Activated B cell treated with CpG ODN at 0.5 μM for 24 hours (primary cell): Measurements from ENCODE around the gene CHIT1. TPM values are rescaled to one million over a fixed set of nuclear protein-coding genes. Genes with fewer than 3 reads are reported as not detected.

ENCODE experiments used
- ATAC-seq: fragments of 200-7000 bp; cut with Tn5 transposase; one replicate; pipeline ENCODE4 v1.10.0; 2021; ENCODE audit warnings: low read depth, mild to moderate bottlenecking, moderate library complexity
- CTCF ChIA-PET: fragments of 350-600 bp; sonication (Branson Sonifier 250); formaldehyde crosslinking; loops from one replicate; lab custom pipeline; 2021; ENCODE audit warnings: antibody characterized with exemption; lab: Charles Lee
- POLR2A ChIA-PET: fragments of 350-600 bp; sonication (Branson Sonifier 250); formaldehyde crosslinking; loops from one replicate; lab custom pipeline; 2021; ENCODE audit warnings: antibody characterized with exemption; lab: Charles Lee
- DNase-seq: peaks from one replicate; pipeline ENCODE4 v3.0.0; 2022
- H3K27ac Mint-ChIP-seq: one replicate; pipeline ENCODE4 v1.8.0; 2020; ENCODE audit warnings: mixed read lengths
- H3K27me3 Mint-ChIP-seq: one replicate; pipeline ENCODE4 v1.8.0; 2021; ENCODE audit warnings: mixed read lengths
- H3K36me3 Mint-ChIP-seq: one replicate; pipeline ENCODE4 v1.8.0; 2021; ENCODE audit warnings: low read depth, mixed read lengths
- H3K4me1 Mint-ChIP-seq: one replicate; pipeline ENCODE4 v1.8.0; 2021; ENCODE audit warnings: mixed read lengths
- H3K4me3 Mint-ChIP-seq: one replicate; pipeline ENCODE4 v1.8.0; 2020; ENCODE audit warnings: mild to moderate bottlenecking, mixed read lengths
- H3K9me3 Mint-ChIP-seq: one replicate; pipeline ENCODE4 v1.8.0; 2020; ENCODE audit warnings: mixed read lengths
- CTCF ChIP-seq: fragments of 200-600 bp; IDR thresholded peaks from one replicate; pipeline ENCODE4 v1.8.0; 2022; ENCODE audit warnings: antibody characterized with exemption, mild to moderate bottlenecking
- intact Hi-C: fragments of 100-400 bp; cut with micrococcal nuclease; formaldehyde crosslinking; loops from one replicate; pipeline ENCODE4 v1.15.1; 2024
- total RNA-seq: library from RNA; stranded (reverse); gene quantifications from 2 replicates; pipeline ENCODE4 v1.2.3, GENCODE V29; 2022

The CHIT1 gene
- total RNA-seq, 1 donor from 2014 or later = 6.6 TPM

GRCh38 chr1:203185585-203185984 is 43.9 kb downstream of the CHIT1 start:
- Mint-ChIP-seq H3K27ac (no peak overlapping the region), H3K9me3 (no peaks in the 10 kb centered on the region), H3K27me3 (peaks cover 7% of the 10 kb centered on the region), H3K4me1 (no peaks in the 10 kb centered on the region), H3K36me3 (no peaks in the 10 kb centered on the region), H3K4me3 (no peak overlapping the region)
- DNase-seq (no peak), ATAC-seq (no peak)
- TF ChIP-seq CTCF = no peak
- ChIA-PET CTCF (interaction anchor here (0.6 kb wide), 1 partner anchor 877 kb away, joined by 3 read pairs; no protein-coding TSS in a partner anchor), POLR2A (no interaction called here)
- intact Hi-C loops = no loop called here

DNA sequence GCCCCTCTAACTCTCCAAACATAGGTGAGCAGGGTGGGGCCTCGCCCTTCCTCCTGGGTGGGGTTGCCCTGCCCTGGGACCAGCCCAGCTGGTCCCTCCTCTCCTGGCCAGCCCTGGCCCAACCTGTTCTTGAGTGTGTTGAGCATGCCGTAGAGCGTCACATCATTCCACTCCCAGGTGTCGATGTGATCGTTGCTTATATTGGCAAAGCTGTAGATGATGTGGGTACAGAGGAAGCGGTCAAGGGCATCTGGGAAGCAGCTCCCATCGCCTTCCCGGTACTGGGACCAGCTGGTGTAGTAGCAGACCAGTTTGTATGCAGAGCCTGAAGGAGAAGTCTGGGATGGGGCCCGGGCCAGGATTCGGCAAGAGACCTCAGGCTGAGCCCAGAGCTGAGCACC is 44.4 kb downstream of the CHIT1 start:
- POLR2A ChIA-PET = no interaction called here

GRCh38 chr1:203184467-203184866 is 45.0 kb downstream of the CHIT1 start:
- H3K27me3 Mint-ChIP-seq = peaks cover 7% of the 10 kb centered on the region
- ChIA-PET CTCF (no interaction called here), POLR2A (no interaction called here)
- H3K27ac Mint-ChIP-seq = no peak overlapping the region
- H3K9me3 Mint-ChIP-seq = no peaks in the 10 kb centered on the region
- H3K4me3 Mint-ChIP-seq = no peak overlapping the region
- no peaks in the 10 kb centered on the region for H3K36me3 Mint-ChIP-seq
- H3K4me1 Mint-ChIP-seq = no peaks in the 10 kb centered on the region
- ATAC-seq (no peak), DNase-seq (no peak)
- intact Hi-C loops = no loop called here
- no peak for TF ChIP-seq CTCF

More for the DNA sequence above, 44.4 kb downstream of the CHIT1 start:
- intact Hi-C loops = no loop called here
- DNase-seq (no peak), ATAC-seq (no peak)
- Mint-ChIP-seq H3K36me3 (no peaks in the 10 kb centered on the region), H3K27me3 (peaks cover 5% of the 10 kb centered on the region), H3K9me3 (no peaks in the 10 kb centered on the region), H3K27ac (no peak overlapping the region), H3K4me1 (no peaks in the 10 kb centered on the region), H3K4me3 (no peak overlapping the region)
- no peak for TF ChIP-seq CTCF
- CTCF ChIA-PET = no interaction called here

DNA sequence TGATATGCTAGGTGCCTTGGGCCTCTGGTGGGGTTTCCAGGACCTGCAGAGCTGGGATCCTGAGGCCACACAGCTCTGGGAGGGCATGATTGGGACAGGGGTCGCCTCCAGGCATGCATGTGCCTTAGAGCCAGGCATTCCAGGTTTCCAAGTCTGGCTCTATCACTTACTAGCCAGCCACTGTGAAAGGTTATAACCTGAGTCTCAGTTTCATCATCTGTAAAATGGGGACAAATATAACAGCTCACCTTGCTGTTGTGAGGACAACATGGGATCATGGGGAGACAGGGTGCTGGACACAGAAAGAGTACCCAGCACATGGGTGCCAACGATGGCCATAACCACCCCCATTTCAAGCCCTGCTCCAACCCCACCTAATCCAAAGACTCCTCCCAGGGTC is 45.6 kb downstream of the CHIT1 start:
- POLR2A ChIA-PET = no interaction called here

GRCh38 chr1:203182387-203182953 is 47.0 kb downstream of the CHIT1 start:
- Mint-ChIP-seq H3K27me3 (peaks cover 18% of the 10 kb centered on the region), H3K4me3 (no peak overlapping the region), H3K27ac (no peak overlapping the region), H3K9me3 (no peaks in the 10 kb centered on the region), H3K36me3 (no peaks in the 10 kb centered on the region), H3K4me1 (no peaks in the 10 kb centered on the region)
- ChIA-PET POLR2A (no interaction called here), CTCF (no interaction called here)
- no peak for ATAC-seq
- no peak for TF ChIP-seq CTCF
- DNase-seq = no peak
- intact Hi-C loops = no loop called here

More for the DNA sequence above, 45.6 kb downstream of the CHIT1 start:
- intact Hi-C loops = no loop called here
- no peak overlapping the region for H3K4me3 Mint-ChIP-seq
- H3K9me3 Mint-ChIP-seq = no peaks in the 10 kb centered on the region
- no peaks in the 10 kb centered on the region for H3K4me1 Mint-ChIP-seq
- peaks cover 7% of the 10 kb centered on the region for H3K27me3 Mint-ChIP-seq
- DNase-seq (no peak), ATAC-seq (no peak)
- no peak for TF ChIP-seq CTCF
- no peaks in the 10 kb centered on the region for H3K36me3 Mint-ChIP-seq
- CTCF ChIA-PET = no interaction called here
- no peak overlapping the region for H3K27ac Mint-ChIP-seq
